Epithelial cell of esophagus (primary cell): Measurements from ENCODE around the gene NRGN.

Experiments
- DNase-seq: peaks from one replicate; pipeline ENCODE4 v3.0.0; 2010; ENCODE audit warnings: low read depth
- H3K4me3 ChIP-seq: 2 replicates; pipeline ENCODE4 v1.5.1; 2011; ENCODE audit warnings: mild to moderate bottlenecking, low read length, control low read depth
- TF ChIP-seq, protein P1 (sequence below): IDR thresholded peaks from 2 replicates; pipeline ENCODE4 v1.5.1; 2011; ENCODE audit warnings: low read depth, mild to moderate bottlenecking, low read length, control low read depth, inconsistent platforms; ENCODE audit not compliant: insufficient read depth; ENCODE audit errors: missing control alignments

The NRGN gene

DNA sequence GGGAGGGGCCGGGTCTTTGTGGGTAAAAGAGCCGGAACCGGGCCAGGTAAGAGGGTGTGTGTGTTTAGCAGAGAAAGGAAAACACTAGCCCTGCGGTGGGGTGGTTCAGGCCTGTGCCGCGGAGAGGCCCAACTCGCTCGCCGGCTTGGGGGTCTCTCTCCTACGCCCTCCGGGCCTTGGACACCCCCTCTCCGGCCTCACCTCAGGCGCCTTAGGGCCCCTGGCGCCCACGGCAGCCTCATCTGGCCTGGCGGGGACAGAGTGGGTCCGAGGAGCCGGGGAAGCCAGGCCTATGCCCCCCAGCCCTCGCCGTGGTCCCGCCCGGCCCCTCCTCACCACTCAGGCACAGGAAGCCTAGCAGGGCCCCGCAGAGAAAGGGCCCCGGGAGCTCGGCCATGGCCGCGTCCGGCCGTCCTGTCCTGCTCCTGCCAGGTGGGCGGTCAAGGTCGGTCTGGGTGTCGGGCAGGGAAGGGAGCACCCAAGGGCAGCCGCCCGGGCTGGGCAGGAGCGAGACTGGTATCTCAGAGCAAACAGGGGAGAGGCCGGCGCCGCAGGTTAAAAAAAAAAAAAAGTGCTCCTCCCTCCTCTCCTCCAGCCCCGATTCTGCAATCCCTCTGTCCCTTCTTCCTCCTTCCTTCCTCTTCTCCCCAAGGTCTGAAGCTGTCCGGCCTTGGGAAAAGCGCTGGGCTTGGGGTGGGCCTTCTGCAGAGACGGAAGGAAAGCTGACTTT, 12.2 kb downstream of the NRGN start, which contains the start of gene VSIG2:
VSIG2 (minus strand) TSS at position 515 of the 730 bp plus-strand sequence; CDS start at position 397, 118 bp downstream.
- TF ChIP-seq, protein P1, sequence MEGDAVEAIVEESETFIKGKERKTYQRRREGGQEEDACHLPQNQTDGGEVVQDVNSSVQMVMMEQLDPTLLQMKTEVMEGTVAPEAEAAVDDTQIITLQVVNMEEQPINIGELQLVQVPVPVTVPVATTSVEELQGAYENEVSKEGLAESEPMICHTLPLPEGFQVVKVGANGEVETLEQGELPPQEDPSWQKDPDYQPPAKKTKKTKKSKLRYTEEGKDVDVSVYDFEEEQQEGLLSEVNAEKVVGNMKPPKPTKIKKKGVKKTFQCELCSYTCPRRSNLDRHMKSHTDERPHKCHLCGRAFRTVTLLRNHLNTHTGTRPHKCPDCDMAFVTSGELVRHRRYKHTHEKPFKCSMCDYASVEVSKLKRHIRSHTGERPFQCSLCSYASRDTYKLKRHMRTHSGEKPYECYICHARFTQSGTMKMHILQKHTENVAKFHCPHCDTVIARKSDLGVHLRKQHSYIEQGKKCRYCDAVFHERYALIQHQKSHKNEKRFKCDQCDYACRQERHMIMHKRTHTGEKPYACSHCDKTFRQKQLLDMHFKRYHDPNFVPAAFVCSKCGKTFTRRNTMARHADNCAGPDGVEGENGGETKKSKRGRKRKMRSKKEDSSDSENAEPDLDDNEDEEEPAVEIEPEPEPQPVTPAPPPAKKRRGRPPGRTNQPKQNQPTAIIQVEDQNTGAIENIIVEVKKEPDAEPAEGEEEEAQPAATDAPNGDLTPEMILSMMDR: no peak
- no peak for DNase-seq
- no peak within 1 kb of the TSS for H3K4me3 ChIP-seq

DNA sequence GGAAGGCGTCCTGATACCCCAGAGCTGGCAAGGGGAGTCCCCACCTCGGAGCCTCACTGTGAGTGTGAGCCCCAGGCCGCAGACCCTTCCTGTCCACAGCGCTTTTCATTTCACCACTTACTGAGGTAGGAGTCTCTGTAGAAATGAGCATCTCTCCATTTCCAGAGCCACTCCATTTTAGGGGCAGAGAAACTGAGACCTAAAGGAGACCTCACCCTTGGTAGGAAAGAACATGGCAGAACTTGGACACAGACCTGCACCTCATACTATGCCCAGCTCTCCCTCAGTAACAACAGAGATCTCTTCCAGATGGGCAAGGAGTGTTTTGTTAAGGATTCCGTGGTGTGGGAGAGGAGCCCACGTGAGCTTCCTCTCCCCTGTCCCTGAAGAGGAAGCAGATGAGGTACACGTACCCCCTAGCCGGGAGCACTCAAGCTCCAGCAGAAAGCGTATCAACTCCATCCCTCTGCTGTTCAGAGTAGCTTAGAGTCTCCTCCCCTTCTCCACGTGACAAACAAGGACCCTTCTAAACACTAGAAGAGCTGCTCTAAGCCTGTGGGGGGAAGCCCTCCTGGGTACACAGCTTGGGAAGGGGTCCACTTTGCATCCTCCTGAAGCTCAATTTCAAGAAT, 12.8 kb downstream of the NRGN start:
- no peak overlapping the region for H3K4me3 ChIP-seq
- TF ChIP-seq, protein P1: no peak
- DNase-seq: no peak

DNA sequence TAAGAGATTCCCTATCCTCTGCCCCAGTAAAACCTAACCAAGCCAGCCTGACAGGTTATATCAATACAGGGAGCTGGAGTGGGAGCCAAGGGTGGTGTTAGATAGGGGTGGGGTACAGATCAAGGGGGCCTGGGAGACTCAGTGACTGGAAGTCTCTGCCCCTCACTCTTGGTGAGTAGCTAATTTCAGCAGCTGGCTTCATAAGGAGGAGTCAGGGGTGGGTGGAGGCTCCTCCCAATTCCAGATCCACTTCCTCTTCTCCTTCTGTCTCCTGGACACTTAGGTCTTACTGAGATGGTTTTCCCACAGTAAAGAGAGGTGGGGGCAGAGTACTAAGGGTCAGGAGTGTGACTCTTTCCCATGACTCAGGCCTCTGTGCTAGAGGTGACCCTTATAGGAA, 13.5 kb downstream of the NRGN start:
- H3K4me3 ChIP-seq: no peak overlapping the region
- TF ChIP-seq, protein P1: no peak
- no peak for DNase-seq

DNA sequence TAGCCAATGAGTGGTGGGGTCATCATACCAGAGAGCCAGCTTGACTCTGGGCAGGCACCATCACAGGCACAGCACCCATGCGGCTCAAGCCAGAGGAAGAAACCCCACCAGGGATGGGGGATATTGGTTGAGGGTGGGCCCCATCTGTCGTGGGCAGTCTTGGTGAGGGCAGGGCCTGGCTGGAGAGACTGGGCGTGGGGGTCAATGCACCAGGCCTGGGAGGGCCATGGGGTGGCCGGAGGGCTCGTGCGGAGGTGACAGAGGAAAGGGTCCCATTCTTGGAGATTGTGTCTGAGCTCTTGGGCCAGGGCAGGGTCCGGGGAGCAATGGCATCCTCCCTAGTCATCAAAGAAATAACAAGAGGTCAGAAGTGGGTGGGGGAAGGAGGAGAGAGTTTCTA, 13.9 kb downstream of the NRGN start:
- TF ChIP-seq, protein P1: no peak
- no peak for DNase-seq
- H3K4me3 ChIP-seq: no peak overlapping the region

DNA sequence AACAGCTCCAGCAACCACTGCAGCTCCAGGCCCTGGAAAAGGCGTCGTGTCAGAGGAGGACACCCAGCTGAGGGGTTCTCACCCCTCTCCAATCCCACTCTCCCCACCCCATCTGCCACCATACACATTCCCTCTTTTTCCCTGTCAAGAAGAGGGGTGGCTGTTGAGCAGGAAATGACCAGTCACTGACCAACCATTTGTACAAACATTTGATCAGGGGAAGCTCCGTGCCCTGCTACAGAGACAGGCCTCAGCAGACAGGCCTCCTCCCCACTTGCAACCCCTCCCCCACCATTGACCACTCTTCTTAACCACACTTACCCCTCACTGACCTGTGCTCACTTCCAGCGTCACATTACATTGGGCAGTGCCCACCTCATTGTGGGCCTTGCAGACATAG, 14.6 kb downstream of the NRGN start:
- H3K4me3 ChIP-seq: no peak overlapping the region
- no peak for DNase-seq
- TF ChIP-seq, protein P1: no peak

DNA sequence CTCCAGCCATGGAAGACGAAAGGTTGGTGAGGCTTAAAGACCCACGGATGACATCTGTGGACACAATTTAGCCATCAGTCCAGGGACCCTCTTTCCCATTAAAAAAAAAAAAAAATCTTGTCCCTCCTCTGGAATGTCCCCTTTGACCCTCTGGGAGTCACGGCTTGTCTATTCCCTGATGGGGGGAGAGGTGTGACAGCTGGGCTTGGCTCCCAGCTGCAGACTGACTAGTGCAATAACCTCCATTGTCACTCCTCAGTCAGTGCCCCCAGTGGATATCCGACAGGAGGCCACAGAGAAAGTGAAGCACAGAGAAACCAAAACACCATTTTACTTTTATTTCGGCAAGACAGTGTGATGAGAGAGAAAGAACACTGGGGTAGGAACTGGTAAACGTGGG, 15.0 kb downstream of the NRGN start:
- TF ChIP-seq, protein P1: no peak
- DNase-seq: no peak
- no peak overlapping the region for H3K4me3 ChIP-seq

DNA sequence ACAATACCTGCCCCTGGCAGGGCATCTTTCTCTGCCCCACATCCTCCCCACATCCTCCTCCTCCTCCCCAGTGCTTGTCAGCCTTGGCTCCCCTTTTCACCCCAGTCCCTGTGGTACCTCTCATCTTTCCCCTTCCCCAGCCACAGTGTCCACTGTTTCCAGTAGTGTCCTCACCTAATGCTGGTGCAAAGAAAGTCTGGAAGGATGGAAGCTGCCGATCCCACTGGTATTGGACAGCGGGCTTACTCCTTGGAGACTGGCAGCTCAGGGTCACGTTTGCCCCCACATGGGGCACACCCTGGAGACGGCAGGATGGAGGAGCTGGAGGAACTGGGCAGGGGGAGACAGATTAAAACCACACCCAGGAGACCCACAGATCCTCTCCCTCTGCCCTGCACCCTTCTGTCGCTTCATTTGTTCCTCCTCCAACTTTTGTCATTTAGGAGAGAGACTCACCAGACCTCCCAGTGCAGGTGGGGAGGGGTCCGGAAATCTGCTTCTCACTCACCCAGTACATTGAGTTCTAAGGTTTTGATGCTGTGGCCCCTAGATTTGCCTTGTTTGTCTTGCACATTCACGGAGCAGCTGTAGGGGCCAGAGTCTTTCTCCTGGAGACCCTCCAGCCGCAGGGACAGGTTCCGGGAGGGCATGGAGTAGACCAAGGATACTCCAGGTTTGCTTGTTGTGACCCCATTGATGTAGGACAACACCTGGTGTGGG, 16.5 kb downstream of the NRGN start:
- H3K4me3 ChIP-seq: no peak overlapping the region
- TF ChIP-seq, protein P1: no peak
- no peak for DNase-seq
